ENCODE data around the gene ALG11. TPM values are rescaled to one million over a fixed set of nuclear protein-coding genes. Genes with fewer than 3 reads are reported as not detected.
A peak's percentile ranks its signal among the peaks of the same experiment; 100 is the strongest.

The ALG11 gene
- total RNA-seq, 1 donor from 2014 or later, result 49.2 TPM

DNA sequence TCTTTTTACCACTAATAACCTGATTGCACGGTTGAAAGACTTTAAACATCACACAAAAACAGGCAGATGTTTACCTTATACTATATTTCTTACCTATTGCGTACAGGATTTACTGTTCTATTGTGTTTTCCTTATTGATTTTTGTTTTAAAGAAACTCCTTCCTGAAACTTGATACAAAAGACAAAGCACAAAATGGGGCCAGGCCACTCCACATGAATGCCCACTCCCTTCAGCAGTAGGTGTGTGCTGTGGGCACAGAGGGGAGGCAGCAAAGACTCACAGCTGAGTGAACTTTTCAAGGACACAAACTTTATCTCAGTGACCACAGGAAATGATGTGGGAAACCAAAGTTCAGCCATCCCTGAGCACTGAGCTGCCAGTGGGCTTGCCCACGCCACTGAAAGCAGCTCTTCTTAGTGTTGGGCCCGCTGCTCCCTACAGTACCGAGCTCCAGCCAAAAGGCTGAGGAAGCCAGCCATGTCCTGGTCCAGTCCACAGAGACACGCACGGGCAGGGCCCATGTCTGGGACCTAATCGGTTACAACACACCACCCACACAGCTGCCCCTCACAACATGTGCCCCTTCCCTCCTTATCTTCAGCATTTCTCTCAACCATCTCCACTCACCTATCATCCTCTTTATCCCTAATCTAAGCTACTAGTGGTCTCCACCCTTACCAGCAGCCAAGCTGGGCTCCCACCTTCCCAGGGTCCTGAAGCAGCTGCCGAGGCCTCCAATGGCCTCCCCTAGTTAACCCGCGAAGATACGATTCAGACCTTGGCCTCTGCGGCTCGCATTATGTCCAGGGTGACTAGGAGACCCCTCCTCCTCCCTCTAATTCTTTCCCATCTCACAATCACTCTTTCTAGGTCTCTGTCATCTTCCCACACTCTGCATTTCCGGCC is 40.4 kb upstream of the ALG11 start:
- H3K4me3 Mint-ChIP-seq (ENCODE audit: unreplicated experiment), result no peak overlapping the region
- H3K9me3 Mint-ChIP-seq (ENCODE audit: low read depth), result no peaks in the 10 kb centered on the region
- no peaks in the 10 kb centered on the region for H3K4me1 Mint-ChIP-seq (ENCODE audit: low read depth)
- H3K27ac Mint-ChIP-seq (ENCODE audit: unreplicated experiment), result no peak overlapping the region
- no peak for DNase-seq (ENCODE audit: low spot score)
- no peaks in the 10 kb centered on the region for H3K27me3 Mint-ChIP-seq (ENCODE audit: low read depth)
- TF ChIP-seq, protein P1, sequence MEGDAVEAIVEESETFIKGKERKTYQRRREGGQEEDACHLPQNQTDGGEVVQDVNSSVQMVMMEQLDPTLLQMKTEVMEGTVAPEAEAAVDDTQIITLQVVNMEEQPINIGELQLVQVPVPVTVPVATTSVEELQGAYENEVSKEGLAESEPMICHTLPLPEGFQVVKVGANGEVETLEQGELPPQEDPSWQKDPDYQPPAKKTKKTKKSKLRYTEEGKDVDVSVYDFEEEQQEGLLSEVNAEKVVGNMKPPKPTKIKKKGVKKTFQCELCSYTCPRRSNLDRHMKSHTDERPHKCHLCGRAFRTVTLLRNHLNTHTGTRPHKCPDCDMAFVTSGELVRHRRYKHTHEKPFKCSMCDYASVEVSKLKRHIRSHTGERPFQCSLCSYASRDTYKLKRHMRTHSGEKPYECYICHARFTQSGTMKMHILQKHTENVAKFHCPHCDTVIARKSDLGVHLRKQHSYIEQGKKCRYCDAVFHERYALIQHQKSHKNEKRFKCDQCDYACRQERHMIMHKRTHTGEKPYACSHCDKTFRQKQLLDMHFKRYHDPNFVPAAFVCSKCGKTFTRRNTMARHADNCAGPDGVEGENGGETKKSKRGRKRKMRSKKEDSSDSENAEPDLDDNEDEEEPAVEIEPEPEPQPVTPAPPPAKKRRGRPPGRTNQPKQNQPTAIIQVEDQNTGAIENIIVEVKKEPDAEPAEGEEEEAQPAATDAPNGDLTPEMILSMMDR (IDR thresholded peaks at IDR 0.05), result no peak
- peaks cover 12% of the 10 kb centered on the region for H3K36me3 Mint-ChIP-seq (ENCODE audit: low read depth)

DNA sequence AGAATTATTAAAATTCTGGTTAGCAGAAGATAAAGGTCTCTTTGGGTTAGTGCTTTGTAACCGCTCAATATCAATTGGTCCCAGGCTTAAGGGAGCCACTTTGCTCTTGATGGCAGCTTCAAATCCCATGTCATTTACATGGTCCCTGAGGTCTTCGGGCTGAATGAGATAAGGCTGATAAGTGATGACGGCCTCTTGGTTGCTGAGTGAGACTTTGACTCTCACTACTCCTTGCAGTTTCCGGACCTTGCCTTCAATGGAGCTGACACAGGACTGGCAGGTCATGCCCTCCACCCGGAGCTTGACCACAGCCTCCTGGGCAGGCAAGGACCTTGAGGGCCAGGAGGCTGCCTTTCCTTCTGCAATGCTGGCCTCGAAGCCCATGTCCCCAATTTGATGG is 37.7 kb upstream of the ALG11 start:
- H3K4me3 Mint-ChIP-seq (ENCODE audit: unreplicated experiment), result no peak overlapping the region

DNA sequence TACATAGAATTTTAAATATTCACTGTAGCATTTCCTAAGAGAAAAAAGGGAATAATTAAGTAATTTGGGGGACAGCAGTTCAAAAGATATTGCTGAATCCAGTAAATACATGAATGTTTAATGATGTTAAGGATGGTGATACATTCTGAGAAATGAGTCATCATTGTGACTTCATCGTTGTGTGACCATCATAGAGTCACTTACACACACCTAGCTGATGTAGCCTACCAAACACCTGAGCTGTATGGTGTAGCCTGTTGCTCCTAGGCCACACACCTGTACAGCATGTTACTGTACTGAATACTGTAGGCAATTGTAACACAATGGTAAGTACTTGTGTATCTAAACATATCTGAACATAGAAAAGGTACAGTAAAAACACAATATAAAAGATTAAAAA is 35.8 kb upstream of the ALG11 start:
- TF ChIP-seq, protein P1 (IDR thresholded peaks at IDR 0.05), result no peak
- no peak overlapping the region for H3K27ac Mint-ChIP-seq (ENCODE audit: unreplicated experiment)
- H3K27me3 Mint-ChIP-seq (ENCODE audit: low read depth), result no peaks in the 10 kb centered on the region
- peaks cover 20% of the 10 kb centered on the region for H3K4me1 Mint-ChIP-seq (ENCODE audit: low read depth)
- no peak for DNase-seq (ENCODE audit: low spot score)
- H3K36me3 Mint-ChIP-seq (ENCODE audit: low read depth), result peaks cover 5% of the 10 kb centered on the region
- no peaks in the 10 kb centered on the region for H3K9me3 Mint-ChIP-seq (ENCODE audit: low read depth)
- no peak overlapping the region for H3K4me3 Mint-ChIP-seq (ENCODE audit: unreplicated experiment)

More for the DNA sequence above, 37.7 kb upstream of the ALG11 start:
- TF ChIP-seq, protein P1 (IDR thresholded peaks at IDR 0.05), result no peak
- no peaks in the 10 kb centered on the region for H3K27me3 Mint-ChIP-seq (ENCODE audit: low read depth)
- no peak for DNase-seq (ENCODE audit: low spot score)
- H3K36me3 Mint-ChIP-seq (ENCODE audit: low read depth), result peaks cover 5% of the 10 kb centered on the region
- H3K9me3 Mint-ChIP-seq (ENCODE audit: low read depth), result no peaks in the 10 kb centered on the region
- peaks cover 3% of the 10 kb centered on the region for H3K4me1 Mint-ChIP-seq (ENCODE audit: low read depth)
- H3K27ac Mint-ChIP-seq (ENCODE audit: unreplicated experiment), result no peak overlapping the region

DNA sequence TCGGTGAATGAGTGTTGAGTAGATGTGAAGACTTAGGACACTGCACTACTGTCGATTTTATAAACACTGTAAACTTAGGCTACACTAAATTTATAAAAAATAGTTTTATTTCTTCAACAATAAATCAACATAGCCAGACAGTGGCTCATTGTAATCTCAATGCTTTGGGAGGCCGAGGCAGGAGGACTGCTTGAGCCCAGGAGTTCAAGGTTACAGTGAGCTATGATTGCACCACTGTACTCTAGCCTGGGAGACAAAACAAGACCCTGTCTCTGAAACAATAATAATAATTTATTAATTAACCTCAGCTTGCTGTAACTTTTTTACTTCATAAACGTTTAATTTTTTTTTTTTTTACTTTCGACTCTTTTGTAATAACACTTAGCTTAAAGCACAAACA is 35.3 kb upstream of the ALG11 start:
- Mint-ChIP-seq H3K9me3 (ENCODE audit: low read depth) (no peaks in the 10 kb centered on the region), H3K27ac (ENCODE audit: unreplicated experiment) (no peak overlapping the region), H3K4me3 (ENCODE audit: unreplicated experiment) (no peak overlapping the region), H3K4me1 (ENCODE audit: low read depth) (peaks cover 24% of the 10 kb centered on the region), H3K36me3 (ENCODE audit: low read depth) (peaks cover 5% of the 10 kb centered on the region), H3K27me3 (ENCODE audit: low read depth) (no peaks in the 10 kb centered on the region)
- no peak for DNase-seq (ENCODE audit: low spot score)
- TF ChIP-seq, protein P1 (IDR thresholded peaks at IDR 0.05), result no peak

DNA sequence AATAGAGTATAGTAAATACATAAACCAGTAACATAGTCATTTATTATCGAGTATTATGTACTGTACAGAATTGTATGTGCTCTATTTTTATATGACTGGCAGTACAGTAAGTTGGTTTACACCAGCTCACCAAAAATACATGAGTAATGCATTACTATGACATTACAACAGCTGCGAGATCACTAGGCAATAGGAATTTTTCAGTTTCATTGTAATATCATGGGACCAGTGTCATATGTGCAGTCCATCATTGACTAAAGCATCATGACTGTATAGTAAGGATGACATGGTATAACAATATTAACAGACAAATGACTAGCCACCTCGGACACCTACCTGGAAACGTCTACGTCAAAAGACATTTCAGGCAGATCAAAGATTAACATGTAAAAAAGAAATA is 34.6 kb upstream of the ALG11 start:
- Mint-ChIP-seq H3K27ac (ENCODE audit: unreplicated experiment) (peak overlapping the region; percentile 74), H3K36me3 (ENCODE audit: low read depth) (no peaks in the 10 kb centered on the region), H3K9me3 (ENCODE audit: low read depth) (no peaks in the 10 kb centered on the region), H3K4me1 (ENCODE audit: low read depth) (peaks cover 29% of the 10 kb centered on the region), H3K4me3 (ENCODE audit: unreplicated experiment) (no peak overlapping the region), H3K27me3 (ENCODE audit: low read depth) (no peaks in the 10 kb centered on the region)
- no peak for DNase-seq (ENCODE audit: low spot score)
- TF ChIP-seq, protein P1 (IDR thresholded peaks at IDR 0.05), result no peak
